ENCODE results near the gene TOR4A. TPM values are rescaled to one million over a fixed set of nuclear protein-coding genes. Genes with fewer than 3 reads are reported as not detected.
"Not testable (repeated sequence)": the region's sequence is repeated elsewhere in the genome, so short reads cannot be mapped to it uniquely, and the experiment has no call there.

TOR4A gene
- total RNA-seq, 1 donor from 2014 or later: 48.5 TPM

DNA sequence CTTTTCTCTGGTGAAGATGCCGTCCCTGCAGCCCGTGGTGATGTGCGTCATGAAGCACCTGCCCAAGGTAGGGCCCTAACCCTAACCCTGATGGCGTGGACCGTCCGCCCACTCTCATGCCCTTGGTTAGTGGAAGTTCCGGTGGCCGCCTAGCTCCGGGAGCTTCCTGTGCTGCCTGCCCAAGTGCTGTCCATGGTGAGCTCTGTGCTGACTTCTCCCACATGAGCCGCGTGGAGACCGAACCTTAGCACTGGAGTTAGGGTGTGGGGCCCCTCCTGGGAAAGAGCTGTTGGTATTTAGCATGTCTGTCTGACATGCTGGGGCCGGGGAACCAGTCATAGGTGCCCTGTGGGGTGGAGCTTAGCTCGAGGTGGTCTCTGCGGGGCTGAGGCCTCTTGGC lies 21.2 kb upstream of the TOR4A start:
- TF ChIP-seq, protein P1, sequence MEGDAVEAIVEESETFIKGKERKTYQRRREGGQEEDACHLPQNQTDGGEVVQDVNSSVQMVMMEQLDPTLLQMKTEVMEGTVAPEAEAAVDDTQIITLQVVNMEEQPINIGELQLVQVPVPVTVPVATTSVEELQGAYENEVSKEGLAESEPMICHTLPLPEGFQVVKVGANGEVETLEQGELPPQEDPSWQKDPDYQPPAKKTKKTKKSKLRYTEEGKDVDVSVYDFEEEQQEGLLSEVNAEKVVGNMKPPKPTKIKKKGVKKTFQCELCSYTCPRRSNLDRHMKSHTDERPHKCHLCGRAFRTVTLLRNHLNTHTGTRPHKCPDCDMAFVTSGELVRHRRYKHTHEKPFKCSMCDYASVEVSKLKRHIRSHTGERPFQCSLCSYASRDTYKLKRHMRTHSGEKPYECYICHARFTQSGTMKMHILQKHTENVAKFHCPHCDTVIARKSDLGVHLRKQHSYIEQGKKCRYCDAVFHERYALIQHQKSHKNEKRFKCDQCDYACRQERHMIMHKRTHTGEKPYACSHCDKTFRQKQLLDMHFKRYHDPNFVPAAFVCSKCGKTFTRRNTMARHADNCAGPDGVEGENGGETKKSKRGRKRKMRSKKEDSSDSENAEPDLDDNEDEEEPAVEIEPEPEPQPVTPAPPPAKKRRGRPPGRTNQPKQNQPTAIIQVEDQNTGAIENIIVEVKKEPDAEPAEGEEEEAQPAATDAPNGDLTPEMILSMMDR (conservative IDR thresholded peaks at IDR 0.05; ENCODE audit: low read depth, low read length): no peak
- DNase-seq (ENCODE audit: low read depth): no peak
- peak overlapping the region; percentile 95 for H3K4me3 ChIP-seq (ENCODE audit: low read depth, low read length)

DNA sequence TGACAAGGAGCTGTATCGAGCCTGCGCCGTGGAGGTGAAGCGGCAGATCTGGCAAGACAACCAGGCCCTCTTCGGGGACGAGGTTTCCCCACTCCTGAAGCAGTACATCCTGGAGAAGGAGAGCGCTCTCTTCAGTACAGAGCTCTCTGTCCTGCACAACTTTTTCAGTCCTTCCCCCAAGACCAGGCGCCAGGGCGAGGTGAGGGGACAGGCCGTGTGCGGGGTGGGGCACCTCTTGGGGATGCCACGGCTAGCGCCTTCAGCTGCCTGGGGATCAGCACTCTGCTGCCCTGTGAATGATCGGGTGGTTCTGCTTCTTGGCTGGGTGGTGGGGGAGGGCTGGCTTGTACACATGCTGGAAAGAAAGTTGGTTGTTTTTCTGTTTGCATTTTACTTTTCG lies 20.7 kb upstream of the TOR4A start:
- no peak for DNase-seq (ENCODE audit: low read depth)
- H3K4me3 ChIP-seq (ENCODE audit: low read depth, low read length): peak overlapping the region; percentile 95
- TF ChIP-seq, protein P1 (conservative IDR thresholded peaks at IDR 0.05; ENCODE audit: low read depth, low read length): no peak

DNA sequence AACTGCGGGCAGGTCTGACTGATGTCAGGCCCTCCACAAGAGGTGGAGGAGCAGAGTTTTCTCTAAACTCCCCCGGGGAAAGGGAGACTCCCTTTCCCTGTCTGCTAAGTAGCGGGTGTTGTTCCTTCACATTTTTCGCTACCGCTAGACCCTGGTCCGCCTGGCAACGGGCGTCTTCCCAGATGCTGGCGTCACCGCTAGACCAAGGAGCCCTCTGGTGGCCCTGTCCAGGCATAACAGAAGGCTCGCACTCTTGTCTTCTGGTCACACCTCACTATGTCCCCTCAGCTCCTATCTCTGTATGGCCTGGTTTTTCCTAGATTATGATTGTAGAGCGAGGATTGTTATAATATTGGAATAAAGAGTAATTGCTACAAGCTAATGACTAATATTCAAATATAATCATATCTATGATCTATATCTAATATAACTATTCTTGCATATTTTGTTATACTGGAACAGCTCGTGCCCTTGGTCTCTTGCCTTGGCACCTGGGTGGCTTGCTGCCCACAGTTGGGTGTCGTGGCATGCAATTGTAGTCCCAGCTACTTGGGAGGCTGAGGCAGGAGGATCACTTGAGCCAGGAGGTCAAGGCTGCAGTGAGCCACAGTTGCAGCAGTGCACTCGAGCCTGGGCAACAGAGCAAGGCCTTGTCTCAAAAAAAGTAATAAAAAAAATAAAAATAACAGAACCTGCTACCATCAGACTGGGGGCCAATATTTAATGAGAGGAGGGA lies 15.2 kb upstream of the TOR4A start:
- not testable (repeated sequence) for DNase-seq (ENCODE audit: low read depth); H3K4me3 ChIP-seq (ENCODE audit: low read depth, low read length)
- TF ChIP-seq, protein P1 (conservative IDR thresholded peaks at IDR 0.05; ENCODE audit: low read depth, low read length): peak; percentile 51

DNA sequence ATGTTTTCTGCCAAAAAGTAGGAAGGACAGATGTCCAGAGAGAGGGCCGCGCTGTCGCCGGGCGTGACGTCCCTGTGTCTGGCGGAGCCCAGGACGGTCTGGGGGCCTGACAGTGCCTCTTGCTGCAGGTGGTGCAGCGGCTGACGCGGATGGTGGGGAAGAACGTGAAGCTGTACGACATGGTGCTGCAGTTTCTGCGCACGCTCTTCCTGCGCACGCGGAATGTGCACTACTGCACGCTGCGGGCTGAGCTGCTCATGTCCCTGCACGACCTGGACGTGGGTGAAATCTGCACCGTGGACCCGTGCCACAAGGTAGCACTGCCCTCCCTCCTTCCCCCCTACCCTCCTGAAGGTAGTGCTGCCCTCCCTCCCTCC lies 14.6 kb upstream of the TOR4A start:
- TF ChIP-seq, protein P1 (conservative IDR thresholded peaks at IDR 0.05; ENCODE audit: low read depth, low read length): no peak
- H3K4me3 ChIP-seq (ENCODE audit: low read depth, low read length): no peak overlapping the region
- DNase-seq (ENCODE audit: low read depth): no peak

DNA sequence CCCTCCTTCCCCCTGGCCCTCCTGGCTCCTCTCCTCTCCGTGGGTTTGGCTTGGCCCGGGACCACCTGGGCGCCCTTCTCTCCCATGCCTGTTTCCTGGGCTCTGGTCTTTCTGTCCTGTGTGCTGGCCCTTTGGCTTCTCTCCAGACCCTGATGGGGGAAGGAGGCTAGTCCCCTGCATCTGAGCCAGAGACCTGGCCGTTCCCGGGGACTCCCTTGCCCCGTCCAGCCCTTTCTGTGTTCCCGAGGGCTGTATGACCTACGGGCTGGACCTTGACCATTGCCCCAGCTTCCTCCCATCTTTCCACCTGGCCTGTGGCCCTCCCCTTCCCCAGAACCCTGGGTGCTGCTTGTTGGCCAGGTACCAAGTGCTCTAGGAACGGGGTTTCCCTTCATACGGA lies 14.0 kb upstream of the TOR4A start:
- no peak overlapping the region for H3K4me3 ChIP-seq (ENCODE audit: low read depth, low read length)
- no peak for DNase-seq (ENCODE audit: low read depth)
- TF ChIP-seq, protein P1 (conservative IDR thresholded peaks at IDR 0.05; ENCODE audit: low read depth, low read length): no peak

DNA sequence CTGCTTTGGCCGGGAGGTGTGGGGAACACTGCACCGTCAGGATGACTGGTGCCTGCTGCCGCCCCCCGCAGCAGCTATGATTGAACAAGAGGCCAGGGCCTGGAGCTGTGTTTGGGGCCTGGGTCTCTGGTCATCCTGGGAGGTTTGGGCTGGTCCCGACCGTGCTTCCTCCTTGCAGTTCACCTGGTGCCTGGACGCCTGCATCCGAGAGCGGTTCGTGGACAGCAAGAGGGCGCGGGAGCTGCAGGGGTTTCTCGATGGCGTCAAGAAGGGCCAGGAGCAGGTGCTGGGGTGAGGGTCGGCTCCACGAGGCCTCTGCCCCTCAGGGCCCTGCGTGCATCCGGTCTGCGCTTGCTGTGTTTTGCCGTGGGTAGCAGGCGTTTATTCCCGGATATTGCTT lies 13.5 kb upstream of the TOR4A start:
- DNase-seq (ENCODE audit: low read depth): no peak
- TF ChIP-seq, protein P1 (conservative IDR thresholded peaks at IDR 0.05; ENCODE audit: low read depth, low read length): no peak
- no peak overlapping the region for H3K4me3 ChIP-seq (ENCODE audit: low read depth, low read length)

Measured in epithelial cell of proximal tubule (primary cell).